K562 (cell line): ENCODE measurements around the gene TMEM127. TPM values are rescaled to one million over a fixed set of nuclear protein-coding genes. Genes with fewer than 3 reads are reported as not detected.

ENCODE experiments used
- ATAC-seq: fragments of 200-7000 bp; cut with Tn5 transposase; 3 replicates; pipeline ENCODE4 v1.9.1; 2020; ENCODE audit warnings: moderate library complexity
- BruUV-seq: library from RNA; stranded (reverse); fragments of 400-500 nt; replicated peaks from 2 replicates; lab custom pipeline; 2021; lab: Mats Ljungman, UMichigan
- CTCF ChIA-PET: fragments of 300-600 bp; formaldehyde crosslinking; extraction: SDS; loops from one replicate; lab custom pipeline; 2021; ENCODE audit warnings: low intra/inter-chr PET ratio; lab: Yijun Ruan, JAX
- POLR2A ChIA-PET: fragments of 300-600, 350-650 bp; sonication (Branson Sonifier 250); formaldehyde crosslinking; extraction: SDS; loops from one replicate; lab custom pipeline; 2021; ENCODE audit warnings: antibody characterized with exemption, inconsistent platforms; lab: Yijun Ruan, JAX
- DNase-seq, 4 experiments: peaks; one replicate each; pipeline versions ENCODE4 v3.0.0 to v3.0.0-alpha.2; 2011 to 2018; ENCODE audit warnings: low spot score in 3 of 4, mixed read lengths in 3 of 4; ENCODE audit errors: extremely low read depth in 1 of 4
- FAIRE-seq: peaks from 2 replicates; lab custom pipeline; 2011; peaks lifted over from hg19 to GRCh38; lab: Jason Lieb, UNC
- H2AFZ ChIP-seq: 2 replicates; pipeline ENCODE4 v1.6.0; 2011; ENCODE audit warnings: low read depth, low read length, control low read depth, inconsistent platforms
- H3K27ac ChIP-seq: fragments of 200-600 bp; 3 replicates; pipeline ENCODE4 v1.8.0; 2011; ENCODE audit warnings: low read depth, mild to moderate bottlenecking, control low read depth, inconsistent platforms, low read length, moderate library complexity, mixed read lengths; ENCODE audit errors: extremely low read depth
- H3K27me3 ChIP-seq, 2 experiments: fragments of 300-600 bp in 1 of 2; 2 replicates in 1 of 2; 3 replicates in 1 of 2; pipeline versions ENCODE4 v1.6.0 to v1.8.0; 2011; ENCODE audit warnings: inconsistent platforms in 2 of 2, low read length in 2 of 2, mild to moderate bottlenecking in 1 of 2, mixed read lengths in 1 of 2, moderate library complexity in 1 of 2; ENCODE audit not compliant: control insufficient read depth in 2 of 2, insufficient read depth in 2 of 2
- H3K36me3 ChIP-seq: fragments of 300-600 bp; 3 replicates; pipeline ENCODE4 v1.8.0; 2011; ENCODE audit warnings: mild to moderate bottlenecking, low read length, inconsistent platforms; ENCODE audit not compliant: control insufficient read depth, insufficient read depth
- H3K4me1 ChIP-seq, 2 experiments: fragments of 200-600 bp in 1 of 2; replicated peaks in 1 of 2; 2 replicates in 1 of 2; 3 replicates in 1 of 2; pipeline versions ENCODE4 v1.5.1 to v1.8.0; 2011; ENCODE audit warnings: inconsistent platforms in 2 of 2, low read length in 2 of 2, mild to moderate bottlenecking in 1 of 2, mixed read lengths in 1 of 2, moderate library complexity in 1 of 2; ENCODE audit not compliant: control insufficient read depth in 2 of 2, insufficient read depth in 2 of 2
- H3K4me2 ChIP-seq: 2 replicates; pipeline ENCODE4 v1.6.1; 2011; ENCODE audit warnings: low read length, control low read depth, inconsistent platforms, mixed read lengths; ENCODE audit not compliant: insufficient read depth
- H3K4me3 ChIP-seq: fragments of 200-600 bp; sonication (generic), shearing (Covaris generic); 2 replicates; pipeline ENCODE4 v1.5.1; 2016; ENCODE audit warnings: control low read depth, inconsistent platforms
- H3K79me2 ChIP-seq: fragments of 200-600 bp; 3 replicates; pipeline ENCODE4 v1.8.0; 2011; ENCODE audit warnings: low read length, inconsistent platforms; ENCODE audit not compliant: control insufficient read depth, insufficient read depth
- H3K9ac ChIP-seq, 2 experiments: 2 replicates each; pipeline versions ENCODE4 v1.6.0 to v1.6.1; 2011; ENCODE audit warnings: low read depth in 2 of 2, low read length in 2 of 2, control low read depth in 1 of 2, inconsistent platforms in 1 of 2, mild to moderate bottlenecking in 1 of 2, mixed read lengths in 1 of 2; ENCODE audit not compliant: insufficient read depth in 1 of 2
- H3K9me1 ChIP-seq: one replicate; pipeline ENCODE4 v1.6.0; 2011; ENCODE audit warnings: inconsistent platforms, mild to moderate bottlenecking, low read length, moderate library complexity; ENCODE audit not compliant: control insufficient read depth, insufficient read depth
- H3K9me3 ChIP-seq: replicated peaks from 2 replicates; pipeline ENCODE4 v1.5.1; 2011; ENCODE audit warnings: low read depth, low read length, inconsistent platforms; ENCODE audit not compliant: control insufficient read depth, insufficient read depth
- H4K20me1 ChIP-seq: replicated peaks from 2 replicates; pipeline ENCODE4 v1.6.1; 2011; ENCODE audit warnings: low read length, inconsistent platforms, mixed read lengths; ENCODE audit not compliant: control insufficient read depth, insufficient read depth
- CHD1 ChIP-seq: fragments of 200-600 bp; sonication (generic); IDR thresholded peaks from one replicate; pipeline ENCODE4 v1.6.1; 2012; ENCODE audit warnings: mild to moderate bottlenecking, moderate library complexity, low read length, inconsistent platforms
- CLOCK ChIP-seq: fragments of 250-450 bp; sonication (Bioruptor Pico); IDR thresholded peaks from 2 replicates; pipeline ENCODE4 v1.4.0; 2020; ENCODE audit warnings: mild to moderate bottlenecking, moderate library complexity, borderline replicate concordance
- CTBP1 ChIP-seq: fragments of 450-650 bp; IDR thresholded peaks from 2 replicates; pipeline ENCODE4 v1.6.1; 2016; ENCODE audit warnings: borderline replicate concordance
- E2F5 ChIP-seq: sonication (generic); formaldehyde crosslinking; IDR thresholded peaks from 2 replicates; pipeline ENCODE4 v1.8.0; 2022; ENCODE audit warnings: mild to moderate bottlenecking, missing genetic modification reagents
- HCFC1 ChIP-seq: IDR thresholded peaks from 2 replicates; pipeline ENCODE4 v1.6.1; 2012; ENCODE audit warnings: low read depth, low read length, improper control_type of control experiment
- HDAC6 ChIP-seq: IDR thresholded peaks from 2 replicates; pipeline ENCODE4 v1.6.1; 2012; ENCODE audit warnings: low read depth, mild to moderate bottlenecking, control low read depth, inconsistent platforms, low read length, moderate library complexity
- HMG20B ChIP-seq: fragments of 250-450 bp; sonication (Bioruptor Pico); IDR thresholded peaks from 2 replicates; pipeline ENCODE4 v1.5.0; 2021; ENCODE audit warnings: mild to moderate bottlenecking
- MECOM ChIP-seq: fragments of 250-450 bp; sonication (Bioruptor Pico); IDR thresholded peaks from 2 replicates; pipeline ENCODE4 v1.8.0; 2022; ENCODE audit warnings: inconsistent platforms
- NONO ChIP-seq, 2 experiments: fragments of 200-400 bp in 1 of 2; fragments of 450-650 bp in 1 of 2; formaldehyde crosslinking in 1 of 2; IDR thresholded peaks; 2 replicates each; pipeline ENCODE4 v1.6.1; 2017; ENCODE audit warnings: low read depth in 2 of 2, mild to moderate bottlenecking in 2 of 2, moderate library complexity in 2 of 2, low read length in 1 of 2
- NR1H2 ChIP-seq: sonication (generic); formaldehyde crosslinking; IDR thresholded peaks from 2 replicates; pipeline ENCODE4 v1.4.0; 2020; ENCODE audit warnings: mild to moderate bottlenecking, missing genetic modification reagents
- PTRF ChIP-seq: fragments of 450-650 bp; IDR thresholded peaks from 2 replicates; pipeline ENCODE4 v1.6.1; 2016; ENCODE audit warnings: mild to moderate bottlenecking, missing genetic modification characterization, missing compliant biosample characterization
- ZNF274 ChIP-seq: IDR thresholded peaks from 2 replicates; pipeline ENCODE4 v1.6.1; 2011; ENCODE audit warnings: low read depth, mild to moderate bottlenecking, low read length, moderate library complexity, borderline replicate concordance
- ZNF445 ChIP-seq: fragments of 250-450 bp; sonication (Bioruptor Pico); IDR thresholded peaks from 2 replicates; pipeline ENCODE4 v1.4.0; 2020; ENCODE audit warnings: low read depth, mild to moderate bottlenecking, moderate library complexity
- ZNF785 ChIP-seq: fragments of 250-450 bp; sonication (Bioruptor Pico); IDR thresholded peaks from 2 replicates; pipeline ENCODE4 v1.4.0; 2020; ENCODE audit warnings: mild to moderate bottlenecking
- WGBS: fragments of 100-300 bp; shearing (Covaris generic); methylation state at CpG from one replicate; pipeline ENCODE4 v1.1.6; 2016; ENCODE audit warnings: low coverage, mixed read lengths; ENCODE audit not compliant: insufficient coverage; ENCODE audit errors: missing lambda C conversion rate; 5-methylcytosine and 5-hydroxymethylcytosine counted together
- in situ Hi-C: fragments of 300-500 bp; cut with MboI; formaldehyde crosslinking; loops from 4 replicates; pipeline ENCODE4 v1.15.0; 2018; ENCODE audit warnings: inconsistent platforms, mixed read lengths
- intact Hi-C: fragments of 100-400 bp; cut with micrococcal nuclease; formaldehyde crosslinking; loops from 2 replicates; pipeline ENCODE4 v1.14.2; 2022
- polyA plus RNA-seq, 8 experiments: library from polyadenylated mRNA; depleted of rRNA in 4 of 8; stranded (reverse) in 5 of 8; unstranded in 3 of 8; fragments of >200 nt; fragmentation: Nextera tagmentation in 2 of 8; fragmentation: Illumina TruSeq in 1 of 8; extraction: Ambion mirVana in 2 of 8; extraction: Trizol in 1 of 8; gene quantifications; 2 replicates each; pipeline versions ENCODE4 v1.2.1 to v1.2.3, GENCODE V29; 2011 to 2014; ENCODE audit warnings: inconsistent platforms in 1 of 8, missing spikeins in 1 of 8
- total RNA-seq, 7 experiments: library from RNA; depleted of rRNA in 6 of 7; stranded (reverse); fragments of >200 nt in 6 of 7; fragmentation: Illumina TruSeq in 2 of 7; extraction: Trizol in 2 of 7; gene quantifications; 2 replicates each; pipeline versions ENCODE4 v1.2.1 to v1.2.3, GENCODE V29; 2011 to 2021; ENCODE audit warnings: low replicate concordance in 1 of 7

TMEM127 gene
- total and polyA plus RNA-seq, 9 of the 15 experiments (the other 6 are each of a cell fraction or from before 2014, with no cell fraction given): 1.7 to 20.0 (median 9.9) TPM

- H3K9me3 ChIP-seq: no peaks in the 10 kb centered on the region
- H3K27me3 ChIP-seq: no peaks in the 10 kb centered on the region
- H3K9me1 ChIP-seq: no peaks in the 10 kb centered on the region
- BruUV-seq: no TSS peak
- no peak for TF ChIP-seq CHD1
- TF ChIP-seq HCFC1: no peak
- TF ChIP-seq E2F5 (CRISPR knock-in tag): no peak
- TF ChIP-seq HMG20B: no peak
- no peak for TF ChIP-seq ZNF445 (CRISPR knock-in tag)
- no peak for TF ChIP-seq HDAC6
- TF ChIP-seq CTBP1: no peak
- TF ChIP-seq NR1H2 (CRISPR knock-in tag): no peak
- TF ChIP-seq NONO (IDR thresholded peaks at IDR 0.05; ENCODE audit: low read depth in 2 of 2, low read length in 1 of 2): no peak
- TF ChIP-seq CLOCK (CRISPR knock-in tag): no peak
- no peak for TF ChIP-seq ZNF785 (CRISPR knock-in tag)
- no peak for TF ChIP-seq MECOM (CRISPR knock-in tag)
- no peak for TF ChIP-seq PTRF (tag)
- no peak for TF ChIP-seq ZNF274
- H3K4me3 ChIP-seq: no peak overlapping the region
- no peak for ATAC-seq
- peaks cover 49% of the 10 kb centered on the region; the same call in 2 of the 3 replicates for H3K36me3 ChIP-seq
- in situ Hi-C loops: no loop called here
- ChIA-PET CTCF (interaction anchor here (1.1 kb wide), 1 partner anchor 255 kb away, joined by 3 read pairs; no protein-coding TSS in a partner anchor), POLR2A (interaction anchor here (0.6 kb wide), 1 partner anchor 14 kb away, joined by 3 read pairs; no protein-coding TSS in a partner anchor)
- no peak overlapping the region for H3K4me2 ChIP-seq
- intact Hi-C loops: no loop called here
- 78% methylated on average over 7 of the region's 7 CpGs for WGBS
- no peak overlapping the region for H3K27ac ChIP-seq
- no peak for FAIRE-seq
- H3K4me1 ChIP-seq: 0 out of 5 replicates have a peak, but pooled peaks cover 3% of the 10 kb centered on the region in 2 experiments
- DNase-seq: no peak
- no peaks in the 10 kb centered on the region for H4K20me1 ChIP-seq
- H3K9ac ChIP-seq: no peak overlapping the region
- no peaks in the 10 kb centered on the region; the same call in 2 of the 3 replicates for H3K79me2 ChIP-seq
- H2AFZ ChIP-seq: no peak overlapping the region
Observed at GRCh38 chr2:96253006-96253405, 12.8 kb downstream of the TMEM127 start.
